ENCODE measurements around the gene BDKRB1. TPM values are rescaled to one million over a fixed set of nuclear protein-coding genes. Genes with fewer than 3 reads are reported as not detected.

The BDKRB1 gene
- total and polyA plus RNA-seq, 9 of the 15 experiments (the other 6 are each of a cell fraction or from before 2014, with no cell fraction given), result 0.06 to 0.23 (median 0.09) TPM; not detected in 1

DNA sequence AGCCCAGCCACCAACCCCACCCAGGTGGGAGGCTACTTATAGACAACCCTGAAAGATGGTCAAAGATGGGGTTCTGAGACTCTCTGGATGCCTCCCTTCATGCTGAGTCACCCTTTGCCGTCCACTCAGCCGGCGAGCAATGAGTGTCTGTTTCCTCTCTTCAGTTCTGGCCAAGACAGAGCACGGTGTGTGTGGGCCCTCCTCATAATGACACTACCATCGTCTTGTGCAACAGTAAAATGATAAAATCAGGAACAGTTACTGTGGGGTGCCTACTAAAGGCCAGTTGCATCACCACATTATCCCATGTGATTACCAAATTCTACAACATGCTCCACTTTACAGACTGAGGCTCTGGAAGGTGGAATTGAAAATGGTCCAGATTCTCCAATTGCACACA, 7.0 kb upstream of the BDKRB1 start (continued):
- TF ChIP-seq TRIM24 (IDR thresholded peaks at IDR 0.05) (peak in 1 of 2 experiments; percentile 56; a peak in 1 of 4 replicates), IFI16 (CRISPR knock-in tag; IDR thresholded peaks at IDR 0.05) (no peak), CEBPG (CRISPR knock-in tag; IDR thresholded peaks at IDR 0.05) (no peak), CEBPG (tag; conservative IDR thresholded peaks at IDR 0.05 in 1 of 2, IDR thresholded peaks at IDR 0.05 in 1 of 2) (peak; percentile 91 to 92), RB1 (IDR thresholded peaks at IDR 0.05; ENCODE audit: low read depth) (no peak), SOX6 (IDR thresholded peaks at IDR 0.05) (peak; percentile 40; the same call in 1 of the 2 replicates), MAFF (IDR thresholded peaks at IDR 0.05; ENCODE audit: low read length) (peak; percentile 18; the same call in 1 of the 2 replicates), JUND (IDR thresholded peaks at IDR 0.05; ENCODE audit: borderline replicate concordance, low read depth, low read length) (peak; percentile 58; the same call in 1 of the 2 replicates), JUND (tag; IDR thresholded peaks at IDR 0.05; ENCODE audit: borderline replicate concordance, low read depth, low read length) (peak; percentile 29; the same call in 1 of the 3 replicates), ZEB2 (IDR thresholded peaks at IDR 0.05) (no peak), E2F3 (CRISPR knock-in tag; IDR thresholded peaks at IDR 0.05) (no peak), L3MBTL2 (IDR thresholded peaks at IDR 0.05) (peak; percentile 58), FOSL1 (tag; conservative IDR thresholded peaks at IDR 0.05) (peak; percentile 34; the same call in 1 of the 2 replicates), ATF7 (IDR thresholded peaks at IDR 0.05) (peak; percentile 39; the same call in 1 of the 2 replicates), SMARCA4 (IDR thresholded peaks at IDR 0.05) (no peak), C11orf30 (IDR thresholded peaks at IDR 0.05; ENCODE audit: low read depth) (peak; percentile 66; the same call in 1 of the 2 replicates), KAT2B (IDR thresholded peaks at IDR 0.05; ENCODE audit: low read depth, low read length) (no peak), NFE2L1 (tag; IDR thresholded peaks at IDR 0.05; ENCODE audit: borderline replicate concordance, low read depth) (0 out of 2 replicates have a peak, but pooled peaks have one; percentile 27), PURB (CRISPR knock-in tag; IDR thresholded peaks at IDR 0.05; ENCODE audit: low read depth) (no peak), FIP1L1 (IDR thresholded peaks at IDR 0.05; ENCODE audit: low read depth, low read length, poor library complexity, severe bottlenecking) (no peak), PHF8 (IDR thresholded peaks at IDR 0.05; ENCODE audit: borderline replicate concordance, low read length) (no peak)
- TF ChIP-seq, protein P1, sequence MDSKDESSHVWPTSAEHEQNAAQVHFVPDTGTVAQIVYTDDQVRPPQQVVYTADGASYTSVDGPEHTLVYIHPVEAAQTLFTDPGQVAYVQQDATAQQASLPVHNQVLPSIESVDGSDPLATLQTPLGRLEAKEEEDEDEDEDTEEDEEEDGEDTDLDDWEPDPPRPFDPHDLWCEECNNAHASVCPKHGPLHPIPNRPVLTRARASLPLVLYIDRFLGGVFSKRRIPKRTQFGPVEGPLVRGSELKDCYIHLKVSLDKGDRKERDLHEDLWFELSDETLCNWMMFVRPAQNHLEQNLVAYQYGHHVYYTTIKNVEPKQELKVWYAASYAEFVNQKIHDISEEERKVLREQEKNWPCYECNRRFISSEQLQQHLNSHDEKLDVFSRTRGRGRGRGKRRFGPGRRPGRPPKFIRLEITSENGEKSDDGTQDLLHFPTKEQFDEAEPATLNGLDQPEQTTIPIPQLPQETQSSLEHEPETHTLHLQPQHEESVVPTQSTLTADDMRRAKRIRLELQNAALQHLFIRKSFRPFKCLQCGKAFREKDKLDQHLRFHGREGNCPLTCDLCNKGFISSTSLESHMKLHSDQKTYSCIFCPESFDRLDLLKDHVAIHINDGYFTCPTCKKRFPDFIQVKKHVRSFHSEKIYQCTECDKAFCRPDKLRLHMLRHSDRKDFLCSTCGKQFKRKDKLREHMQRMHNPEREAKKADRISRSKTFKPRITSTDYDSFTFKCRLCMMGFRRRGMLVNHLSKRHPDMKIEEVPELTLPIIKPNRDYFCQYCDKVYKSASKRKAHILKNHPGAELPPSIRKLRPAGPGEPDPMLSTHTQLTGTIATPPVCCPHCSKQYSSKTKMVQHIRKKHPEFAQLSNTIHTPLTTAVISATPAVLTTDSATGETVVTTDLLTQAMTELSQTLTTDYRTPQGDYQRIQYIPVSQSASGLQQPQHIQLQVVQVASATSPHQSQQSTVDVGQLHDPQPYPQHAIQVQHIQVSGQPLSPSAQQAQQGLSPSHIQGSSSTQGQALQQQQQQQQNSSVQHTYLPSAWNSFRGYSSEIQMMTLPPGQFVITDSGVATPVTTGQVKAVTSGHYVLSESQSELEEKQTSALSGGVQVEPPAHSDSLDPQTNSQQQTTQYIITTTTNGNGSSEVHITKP (IDR thresholded peaks at IDR 0.05; ENCODE audit: partially characterized antibody), result no peak
- TF ChIP-seq, protein P2, sequence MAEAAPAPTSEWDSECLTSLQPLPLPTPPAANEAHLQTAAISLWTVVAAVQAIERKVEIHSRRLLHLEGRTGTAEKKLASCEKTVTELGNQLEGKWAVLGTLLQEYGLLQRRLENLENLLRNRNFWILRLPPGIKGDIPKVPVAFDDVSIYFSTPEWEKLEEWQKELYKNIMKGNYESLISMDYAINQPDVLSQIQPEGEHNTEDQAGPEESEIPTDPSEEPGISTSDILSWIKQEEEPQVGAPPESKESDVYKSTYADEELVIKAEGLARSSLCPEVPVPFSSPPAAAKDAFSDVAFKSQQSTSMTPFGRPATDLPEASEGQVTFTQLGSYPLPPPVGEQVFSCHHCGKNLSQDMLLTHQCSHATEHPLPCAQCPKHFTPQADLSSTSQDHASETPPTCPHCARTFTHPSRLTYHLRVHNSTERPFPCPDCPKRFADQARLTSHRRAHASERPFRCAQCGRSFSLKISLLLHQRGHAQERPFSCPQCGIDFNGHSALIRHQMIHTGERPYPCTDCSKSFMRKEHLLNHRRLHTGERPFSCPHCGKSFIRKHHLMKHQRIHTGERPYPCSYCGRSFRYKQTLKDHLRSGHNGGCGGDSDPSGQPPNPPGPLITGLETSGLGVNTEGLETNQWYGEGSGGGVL (CRISPR knock-in tag; IDR thresholded peaks at IDR 0.05), result no peak
- TF ChIP-seq, protein P3, sequence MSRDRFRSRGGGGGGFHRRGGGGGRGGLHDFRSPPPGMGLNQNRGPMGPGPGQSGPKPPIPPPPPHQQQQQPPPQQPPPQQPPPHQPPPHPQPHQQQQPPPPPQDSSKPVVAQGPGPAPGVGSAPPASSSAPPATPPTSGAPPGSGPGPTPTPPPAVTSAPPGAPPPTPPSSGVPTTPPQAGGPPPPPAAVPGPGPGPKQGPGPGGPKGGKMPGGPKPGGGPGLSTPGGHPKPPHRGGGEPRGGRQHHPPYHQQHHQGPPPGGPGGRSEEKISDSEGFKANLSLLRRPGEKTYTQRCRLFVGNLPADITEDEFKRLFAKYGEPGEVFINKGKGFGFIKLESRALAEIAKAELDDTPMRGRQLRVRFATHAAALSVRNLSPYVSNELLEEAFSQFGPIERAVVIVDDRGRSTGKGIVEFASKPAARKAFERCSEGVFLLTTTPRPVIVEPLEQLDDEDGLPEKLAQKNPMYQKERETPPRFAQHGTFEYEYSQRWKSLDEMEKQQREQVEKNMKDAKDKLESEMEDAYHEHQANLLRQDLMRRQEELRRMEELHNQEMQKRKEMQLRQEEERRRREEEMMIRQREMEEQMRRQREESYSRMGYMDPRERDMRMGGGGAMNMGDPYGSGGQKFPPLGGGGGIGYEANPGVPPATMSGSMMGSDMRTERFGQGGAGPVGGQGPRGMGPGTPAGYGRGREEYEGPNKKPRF (IDR thresholded peaks at IDR 0.05; ENCODE audit: low read depth, low read length), result no peak
